Osteocyte (in vitro differentiated cells): Measurements from ENCODE around the gene CALCOCO2. TPM values are rescaled to one million over a fixed set of nuclear protein-coding genes. Genes with fewer than 3 reads are reported as not detected.

ENCODE experiments used
- DNase-seq: peaks from one replicate; pipeline ENCODE4 v3.0.0; 2021; ENCODE audit warnings: mixed read lengths; ENCODE audit not compliant: unreplicated experiment; ENCODE audit errors: extremely low spot score
- H3K27ac Mint-ChIP-seq: one replicate; pipeline ENCODE4 v1.8.0; 2021; ENCODE audit warnings: mild to moderate bottlenecking, mixed read lengths; ENCODE audit not compliant: unreplicated experiment
- H3K27me3 Mint-ChIP-seq: one replicate; pipeline ENCODE4 v1.8.0; 2021; ENCODE audit warnings: mixed read lengths; ENCODE audit not compliant: unreplicated experiment
- H3K36me3 Mint-ChIP-seq: one replicate; pipeline ENCODE4 v1.8.0; 2021; ENCODE audit warnings: mixed read lengths; ENCODE audit not compliant: unreplicated experiment
- H3K4me1 Mint-ChIP-seq: one replicate; pipeline ENCODE4 v1.8.0; 2021; ENCODE audit warnings: mixed read lengths; ENCODE audit not compliant: unreplicated experiment
- H3K4me3 Mint-ChIP-seq: one replicate; pipeline ENCODE4 v1.8.0; 2021; ENCODE audit warnings: mild to moderate bottlenecking, moderate library complexity, mixed read lengths; ENCODE audit not compliant: unreplicated experiment
- H3K9me3 Mint-ChIP-seq: one replicate; pipeline ENCODE4 v1.8.0; 2021; ENCODE audit warnings: mixed read lengths; ENCODE audit not compliant: unreplicated experiment
- total RNA-seq: library from RNA; stranded (reverse); gene quantifications from 2 replicates; pipeline ENCODE4 v1.2.1, GENCODE V29; 2021
- TF ChIP-seq, protein P1 (sequence below): fragments of 200-600 bp; sonication (generic); IDR thresholded peaks from 2 replicates; pipeline ENCODE4 v1.5.0; 2021; ENCODE audit warnings: antibody characterized with exemption, mild to moderate bottlenecking, moderate library complexity

The CALCOCO2 gene
- total RNA-seq, 1 donor from 2014 or later = 94.4 TPM

DNA sequence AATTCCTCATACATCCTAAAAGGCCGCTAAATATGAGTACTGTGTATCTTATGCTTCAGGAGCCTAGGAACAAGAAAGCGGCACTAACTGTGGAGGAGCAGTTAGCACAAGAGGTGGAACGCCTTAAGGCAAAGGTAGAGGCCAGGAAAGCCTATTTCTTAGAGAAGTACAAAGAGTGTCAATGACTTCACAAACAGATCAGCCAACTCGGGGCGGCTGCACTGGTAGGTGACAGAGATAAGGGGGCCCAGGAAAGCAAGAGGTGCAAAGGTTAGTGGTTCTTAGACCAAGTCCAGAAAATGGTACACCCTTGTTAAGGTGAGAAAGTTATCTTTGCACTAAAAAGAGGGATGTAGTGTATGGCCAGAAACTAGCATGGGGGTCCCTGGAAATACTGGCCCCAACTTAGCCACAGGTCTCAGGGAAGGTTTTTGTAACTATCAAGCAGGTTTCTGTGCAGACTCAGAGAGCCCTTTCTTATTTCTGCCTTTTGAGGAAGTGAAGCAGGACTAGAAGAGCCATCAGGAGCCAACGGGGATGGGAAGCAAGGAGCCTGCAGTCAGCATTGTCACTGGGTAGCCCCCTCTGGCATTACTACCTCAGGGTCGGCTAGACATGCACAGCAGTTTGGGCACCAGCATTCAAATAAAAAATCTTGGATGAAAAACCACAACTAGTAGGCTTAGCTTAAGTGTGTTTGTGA, 24.1 kb downstream of the CALCOCO2 start:
- Mint-ChIP-seq H3K27me3 (no peaks in the 10 kb centered on the region), H3K4me1 (no peaks in the 10 kb centered on the region), H3K9me3 (no peaks in the 10 kb centered on the region), H3K27ac (no peak overlapping the region), H3K36me3 (peaks cover 43% of the 10 kb centered on the region), H3K4me3 (no peak overlapping the region)
- no peak for DNase-seq
- TF ChIP-seq, protein P1, sequence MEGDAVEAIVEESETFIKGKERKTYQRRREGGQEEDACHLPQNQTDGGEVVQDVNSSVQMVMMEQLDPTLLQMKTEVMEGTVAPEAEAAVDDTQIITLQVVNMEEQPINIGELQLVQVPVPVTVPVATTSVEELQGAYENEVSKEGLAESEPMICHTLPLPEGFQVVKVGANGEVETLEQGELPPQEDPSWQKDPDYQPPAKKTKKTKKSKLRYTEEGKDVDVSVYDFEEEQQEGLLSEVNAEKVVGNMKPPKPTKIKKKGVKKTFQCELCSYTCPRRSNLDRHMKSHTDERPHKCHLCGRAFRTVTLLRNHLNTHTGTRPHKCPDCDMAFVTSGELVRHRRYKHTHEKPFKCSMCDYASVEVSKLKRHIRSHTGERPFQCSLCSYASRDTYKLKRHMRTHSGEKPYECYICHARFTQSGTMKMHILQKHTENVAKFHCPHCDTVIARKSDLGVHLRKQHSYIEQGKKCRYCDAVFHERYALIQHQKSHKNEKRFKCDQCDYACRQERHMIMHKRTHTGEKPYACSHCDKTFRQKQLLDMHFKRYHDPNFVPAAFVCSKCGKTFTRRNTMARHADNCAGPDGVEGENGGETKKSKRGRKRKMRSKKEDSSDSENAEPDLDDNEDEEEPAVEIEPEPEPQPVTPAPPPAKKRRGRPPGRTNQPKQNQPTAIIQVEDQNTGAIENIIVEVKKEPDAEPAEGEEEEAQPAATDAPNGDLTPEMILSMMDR = no peak

DNA sequence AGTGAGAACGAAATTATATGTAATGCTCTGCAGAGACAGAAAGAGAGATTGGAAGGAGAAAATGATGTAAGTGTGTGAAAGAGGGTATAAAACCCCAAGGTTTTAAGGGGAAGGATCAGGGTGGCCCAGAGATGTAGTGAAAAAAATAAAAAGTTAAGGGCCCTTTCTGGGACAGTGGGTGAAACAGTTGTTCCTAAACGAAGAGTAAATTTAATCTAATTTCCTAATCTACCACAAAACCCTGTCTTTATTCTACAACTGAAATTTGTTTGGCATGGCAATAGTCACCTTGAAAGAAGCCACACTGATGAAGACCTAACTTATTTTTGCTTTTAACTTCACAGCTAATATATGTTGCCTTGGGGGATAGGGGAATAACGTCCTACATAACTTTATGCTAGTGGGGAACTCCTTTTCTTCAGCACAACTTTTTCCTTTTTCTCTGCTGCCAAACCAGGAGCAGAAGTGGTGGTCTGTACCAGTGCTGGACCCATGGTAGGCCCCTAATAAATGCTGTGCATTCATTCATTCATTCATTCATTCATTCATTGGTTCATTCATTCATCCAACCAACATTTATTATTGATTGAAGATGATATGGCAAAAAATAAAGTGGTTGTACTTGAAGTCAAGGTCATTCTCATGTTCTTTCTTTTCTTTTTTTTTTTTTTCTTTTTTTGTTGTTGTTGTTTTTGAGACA, 25.4 kb downstream of the CALCOCO2 start:
- no peak overlapping the region for H3K27ac Mint-ChIP-seq
- H3K9me3 Mint-ChIP-seq = no peaks in the 10 kb centered on the region
- DNase-seq = no peak
- H3K27me3 Mint-ChIP-seq = no peaks in the 10 kb centered on the region
- no peak overlapping the region for H3K4me3 Mint-ChIP-seq
- H3K4me1 Mint-ChIP-seq = no peaks in the 10 kb centered on the region
- H3K36me3 Mint-ChIP-seq = peaks cover 38% of the 10 kb centered on the region
- TF ChIP-seq, protein P1 = no peak

DNA sequence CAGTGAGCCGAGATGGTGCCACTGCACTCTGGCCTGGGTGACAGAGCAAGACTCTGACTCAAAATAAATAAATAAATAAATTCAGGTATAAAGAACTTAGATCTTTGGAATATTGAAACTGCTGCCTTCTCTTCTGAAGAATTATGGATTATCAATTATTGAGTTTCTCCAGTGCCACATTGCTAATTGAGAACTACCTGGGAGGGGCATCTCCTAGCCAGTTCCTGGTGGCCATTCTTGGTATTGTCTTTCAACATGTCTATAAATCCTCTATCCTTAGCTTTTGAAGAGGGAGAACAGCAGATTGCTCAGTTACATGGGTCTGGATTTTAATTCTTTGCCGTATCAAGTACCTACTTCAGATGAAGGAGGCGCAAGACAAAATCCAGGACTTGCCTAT, 29.2 kb downstream of the CALCOCO2 start:
- Mint-ChIP-seq H3K27ac (no peak overlapping the region), H3K4me1 (no peaks in the 10 kb centered on the region), H3K4me3 (no peak overlapping the region), H3K27me3 (no peaks in the 10 kb centered on the region), H3K9me3 (no peaks in the 10 kb centered on the region), H3K36me3 (peaks cover 44% of the 10 kb centered on the region)
- TF ChIP-seq, protein P1 = no peak
- no peak for DNase-seq

DNA sequence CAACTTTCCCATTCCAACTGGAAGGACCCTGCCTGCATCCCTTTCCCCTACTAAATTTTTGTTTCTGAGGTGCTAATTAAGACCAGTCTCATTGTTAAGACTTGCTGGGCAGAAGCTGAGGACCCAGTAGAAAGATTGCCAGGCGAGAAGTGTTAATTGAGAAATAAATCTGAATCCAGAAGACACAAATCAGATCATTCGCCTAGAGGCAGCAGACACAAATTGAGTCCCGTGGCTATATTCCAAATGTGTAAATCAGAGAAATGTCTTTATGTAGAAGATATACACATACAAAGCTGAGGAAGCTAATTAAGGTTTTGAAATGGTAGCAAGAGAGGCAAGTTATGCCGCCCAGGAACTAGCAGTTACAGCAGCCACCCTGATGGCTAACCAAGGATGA, 29.6 kb downstream of the CALCOCO2 start:
- Mint-ChIP-seq H3K4me1 (no peaks in the 10 kb centered on the region), H3K36me3 (peaks cover 43% of the 10 kb centered on the region), H3K27ac (no peak overlapping the region), H3K27me3 (no peaks in the 10 kb centered on the region), H3K9me3 (no peaks in the 10 kb centered on the region), H3K4me3 (no peak overlapping the region)
- no peak for DNase-seq
- TF ChIP-seq, protein P1 = no peak

DNA sequence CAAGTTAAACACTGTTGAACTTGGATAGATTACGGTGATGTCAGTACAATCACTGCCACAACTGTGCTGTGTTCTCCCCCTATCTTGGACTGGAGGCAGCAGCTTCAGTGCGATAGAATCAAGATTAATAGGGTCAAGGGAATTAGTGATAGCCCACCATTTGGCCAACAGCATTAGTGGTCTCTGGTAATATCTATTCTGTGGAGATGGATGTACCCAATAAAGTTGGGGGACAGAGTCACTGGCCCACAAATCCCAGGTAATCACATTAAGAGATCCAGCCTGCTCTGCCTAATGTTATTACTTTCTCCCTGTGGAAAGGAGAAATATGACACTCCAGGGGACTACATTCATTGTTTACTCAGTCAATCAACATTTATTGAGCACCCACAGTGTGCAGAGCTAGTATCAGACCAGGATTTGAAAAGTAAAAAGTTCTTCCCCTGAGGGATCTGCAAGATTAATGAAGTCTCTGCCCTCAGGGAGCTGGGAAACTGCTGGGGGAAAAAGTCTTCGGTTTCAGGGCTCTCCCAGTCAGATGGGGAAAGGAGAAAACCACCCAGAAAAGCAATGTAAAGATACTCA, 38.2 kb downstream of the CALCOCO2 start:
- no peaks in the 10 kb centered on the region for H3K9me3 Mint-ChIP-seq
- DNase-seq = no peak
- TF ChIP-seq, protein P1 = no peak
- no peak overlapping the region for H3K27ac Mint-ChIP-seq
- peaks cover 13% of the 10 kb centered on the region for H3K27me3 Mint-ChIP-seq
- no peak overlapping the region for H3K4me3 Mint-ChIP-seq
- peaks cover 8% of the 10 kb centered on the region for H3K36me3 Mint-ChIP-seq
- peaks cover 7% of the 10 kb centered on the region for H3K4me1 Mint-ChIP-seq
